ENCODE data around the gene DNMT3L.

DNA sequence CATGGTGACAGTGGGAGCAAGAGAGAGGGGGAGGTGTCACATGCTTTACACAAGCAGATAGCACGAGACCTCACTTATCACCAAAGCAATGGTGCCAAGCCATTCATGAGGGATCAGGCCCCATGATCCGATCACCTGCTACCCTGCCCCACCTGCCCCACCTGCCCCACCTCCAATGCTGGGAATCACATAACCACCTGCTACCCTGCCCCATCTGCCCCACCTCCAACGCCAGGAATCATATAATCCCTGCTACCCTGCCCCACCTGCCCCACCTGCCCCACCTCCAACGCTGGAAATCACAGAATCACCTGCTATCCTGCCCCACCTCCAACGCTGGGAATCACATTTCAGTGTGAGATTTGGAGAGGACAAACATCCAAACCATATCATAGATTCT lies 13.3 kb upstream of the DNMT3L start:
- TF ChIP-seq, protein P1, sequence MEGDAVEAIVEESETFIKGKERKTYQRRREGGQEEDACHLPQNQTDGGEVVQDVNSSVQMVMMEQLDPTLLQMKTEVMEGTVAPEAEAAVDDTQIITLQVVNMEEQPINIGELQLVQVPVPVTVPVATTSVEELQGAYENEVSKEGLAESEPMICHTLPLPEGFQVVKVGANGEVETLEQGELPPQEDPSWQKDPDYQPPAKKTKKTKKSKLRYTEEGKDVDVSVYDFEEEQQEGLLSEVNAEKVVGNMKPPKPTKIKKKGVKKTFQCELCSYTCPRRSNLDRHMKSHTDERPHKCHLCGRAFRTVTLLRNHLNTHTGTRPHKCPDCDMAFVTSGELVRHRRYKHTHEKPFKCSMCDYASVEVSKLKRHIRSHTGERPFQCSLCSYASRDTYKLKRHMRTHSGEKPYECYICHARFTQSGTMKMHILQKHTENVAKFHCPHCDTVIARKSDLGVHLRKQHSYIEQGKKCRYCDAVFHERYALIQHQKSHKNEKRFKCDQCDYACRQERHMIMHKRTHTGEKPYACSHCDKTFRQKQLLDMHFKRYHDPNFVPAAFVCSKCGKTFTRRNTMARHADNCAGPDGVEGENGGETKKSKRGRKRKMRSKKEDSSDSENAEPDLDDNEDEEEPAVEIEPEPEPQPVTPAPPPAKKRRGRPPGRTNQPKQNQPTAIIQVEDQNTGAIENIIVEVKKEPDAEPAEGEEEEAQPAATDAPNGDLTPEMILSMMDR (conservative IDR thresholded peaks at IDR 0.05; ENCODE audit: low read length), result no peak
- no peak for TF ChIP-seq EZH2phosphoT487 (IDR thresholded peaks at IDR 0.05; ENCODE audit: borderline replicate concordance)

Data from Loucy (cell line).